ENCODE measurements around the gene ELMO2.

The ELMO2 gene

DNA sequence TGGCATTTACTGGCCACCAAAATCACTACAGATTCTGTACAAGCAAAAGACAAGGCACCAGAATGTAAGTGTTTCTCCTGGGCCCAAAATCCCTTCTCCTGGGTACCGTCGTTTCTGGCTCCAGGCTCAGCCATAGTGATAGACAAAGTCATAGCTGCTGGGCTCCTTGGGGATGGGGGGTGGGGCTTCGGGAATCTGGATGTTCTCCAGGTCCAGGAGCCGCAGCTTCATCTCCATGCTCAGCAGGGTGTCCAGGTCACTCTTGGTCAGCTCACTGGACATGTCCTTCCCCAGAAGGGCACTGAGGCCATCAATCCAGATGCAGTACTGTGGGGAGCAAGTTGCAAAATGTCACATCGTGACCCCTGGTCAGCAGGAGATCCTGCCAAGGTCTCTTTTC is 39.2 kb downstream of the ELMO2 start:
- H3K4me3 ChIP-seq (ENCODE audit: low read depth, low read length): no peak overlapping the region
- TF ChIP-seq, protein P1, sequence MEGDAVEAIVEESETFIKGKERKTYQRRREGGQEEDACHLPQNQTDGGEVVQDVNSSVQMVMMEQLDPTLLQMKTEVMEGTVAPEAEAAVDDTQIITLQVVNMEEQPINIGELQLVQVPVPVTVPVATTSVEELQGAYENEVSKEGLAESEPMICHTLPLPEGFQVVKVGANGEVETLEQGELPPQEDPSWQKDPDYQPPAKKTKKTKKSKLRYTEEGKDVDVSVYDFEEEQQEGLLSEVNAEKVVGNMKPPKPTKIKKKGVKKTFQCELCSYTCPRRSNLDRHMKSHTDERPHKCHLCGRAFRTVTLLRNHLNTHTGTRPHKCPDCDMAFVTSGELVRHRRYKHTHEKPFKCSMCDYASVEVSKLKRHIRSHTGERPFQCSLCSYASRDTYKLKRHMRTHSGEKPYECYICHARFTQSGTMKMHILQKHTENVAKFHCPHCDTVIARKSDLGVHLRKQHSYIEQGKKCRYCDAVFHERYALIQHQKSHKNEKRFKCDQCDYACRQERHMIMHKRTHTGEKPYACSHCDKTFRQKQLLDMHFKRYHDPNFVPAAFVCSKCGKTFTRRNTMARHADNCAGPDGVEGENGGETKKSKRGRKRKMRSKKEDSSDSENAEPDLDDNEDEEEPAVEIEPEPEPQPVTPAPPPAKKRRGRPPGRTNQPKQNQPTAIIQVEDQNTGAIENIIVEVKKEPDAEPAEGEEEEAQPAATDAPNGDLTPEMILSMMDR (IDR thresholded peaks at IDR 0.05; ENCODE audit: borderline replicate concordance, insufficient read depth, low read depth, low read length): no peak

DNA sequence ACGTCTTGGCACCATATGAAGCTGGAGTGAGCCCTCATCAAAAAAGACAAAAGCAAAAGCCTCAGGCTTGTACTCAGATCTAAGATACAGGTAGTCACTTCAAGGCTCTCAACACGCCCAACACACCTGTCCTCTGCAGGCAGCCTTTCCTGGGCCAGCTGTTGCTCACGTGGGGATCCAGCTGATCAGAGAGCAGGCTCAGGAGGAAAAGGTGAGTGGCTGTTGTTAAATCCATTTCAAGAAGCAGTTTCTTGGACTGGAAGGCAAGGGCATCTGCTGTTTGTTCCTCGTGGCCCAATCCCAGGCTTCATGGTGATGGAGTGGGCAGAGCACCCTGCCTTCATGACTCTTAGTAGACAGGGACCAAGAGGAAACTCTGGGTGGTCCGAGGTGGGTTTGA is 39.6 kb downstream of the ELMO2 start:
- H3K4me3 ChIP-seq (ENCODE audit: low read depth, low read length): no peak overlapping the region
- TF ChIP-seq, protein P1 (IDR thresholded peaks at IDR 0.05; ENCODE audit: borderline replicate concordance, insufficient read depth, low read depth, low read length): no peak

GRCh38 chr20:46365487-46366220 is 40.8 kb downstream of the ELMO2 start:
- TF ChIP-seq, protein P1 (IDR thresholded peaks at IDR 0.05; ENCODE audit: borderline replicate concordance, insufficient read depth, low read depth, low read length): no peak

DNA sequence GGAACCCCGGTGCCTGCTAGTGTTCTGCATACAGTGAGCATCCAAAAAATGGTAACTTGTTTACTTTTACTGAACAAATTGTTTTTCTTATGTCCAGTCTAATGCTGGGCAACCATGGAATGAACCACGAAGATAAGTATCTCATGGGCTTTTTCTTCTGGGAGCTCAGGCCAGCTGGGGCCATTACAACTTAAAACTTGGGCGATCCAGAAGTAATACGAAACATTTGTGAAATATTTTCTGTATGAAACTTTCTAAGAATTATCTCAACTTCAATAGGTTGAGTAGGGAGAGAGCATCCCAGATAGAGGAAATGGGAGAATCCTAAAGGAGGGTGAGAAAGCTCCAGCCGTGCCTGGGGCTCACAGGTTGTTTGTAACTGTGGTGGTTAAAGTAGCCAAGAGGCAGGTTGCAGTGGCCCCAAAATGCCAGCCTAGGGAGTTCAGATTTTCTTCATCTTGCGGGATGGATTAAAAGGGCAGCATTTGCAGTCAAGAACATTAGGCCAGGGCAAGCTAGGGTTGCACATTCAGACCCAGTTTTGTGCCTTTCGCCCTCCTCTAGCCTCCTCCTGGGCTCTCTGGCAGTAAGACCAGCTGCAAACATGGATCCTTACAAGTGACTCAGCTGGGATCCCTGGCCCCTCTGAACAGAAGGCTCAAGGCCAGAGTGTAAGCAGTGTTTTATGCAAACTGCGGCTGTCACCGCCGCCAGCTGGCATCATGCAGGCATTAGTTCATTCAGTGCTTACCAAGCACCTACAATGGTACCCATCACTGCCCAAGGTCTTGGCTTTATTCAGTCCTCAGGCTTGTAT is 41.5 kb downstream of the ELMO2 start:
- TF ChIP-seq, protein P1 (IDR thresholded peaks at IDR 0.05; ENCODE audit: borderline replicate concordance, insufficient read depth, low read depth, low read length): no peak
- peak overlapping the region; percentile 26 for H3K4me3 ChIP-seq (ENCODE audit: low read depth, low read length)

More at GRCh38 chr20:46365487-46366220, 40.8 kb downstream of the ELMO2 start:
- no peak overlapping the region for H3K4me3 ChIP-seq (ENCODE audit: low read depth, low read length)

- TF ChIP-seq, protein P1 (IDR thresholded peaks at IDR 0.05; ENCODE audit: borderline replicate concordance, insufficient read depth, low read depth, low read length): no peak
- peak overlapping the region; percentile 68 for H3K4me3 ChIP-seq (ENCODE audit: low read depth, low read length)
Observed at GRCh38 chr20:46363874-46364669, 42.3 kb downstream of the ELMO2 start.

DNA sequence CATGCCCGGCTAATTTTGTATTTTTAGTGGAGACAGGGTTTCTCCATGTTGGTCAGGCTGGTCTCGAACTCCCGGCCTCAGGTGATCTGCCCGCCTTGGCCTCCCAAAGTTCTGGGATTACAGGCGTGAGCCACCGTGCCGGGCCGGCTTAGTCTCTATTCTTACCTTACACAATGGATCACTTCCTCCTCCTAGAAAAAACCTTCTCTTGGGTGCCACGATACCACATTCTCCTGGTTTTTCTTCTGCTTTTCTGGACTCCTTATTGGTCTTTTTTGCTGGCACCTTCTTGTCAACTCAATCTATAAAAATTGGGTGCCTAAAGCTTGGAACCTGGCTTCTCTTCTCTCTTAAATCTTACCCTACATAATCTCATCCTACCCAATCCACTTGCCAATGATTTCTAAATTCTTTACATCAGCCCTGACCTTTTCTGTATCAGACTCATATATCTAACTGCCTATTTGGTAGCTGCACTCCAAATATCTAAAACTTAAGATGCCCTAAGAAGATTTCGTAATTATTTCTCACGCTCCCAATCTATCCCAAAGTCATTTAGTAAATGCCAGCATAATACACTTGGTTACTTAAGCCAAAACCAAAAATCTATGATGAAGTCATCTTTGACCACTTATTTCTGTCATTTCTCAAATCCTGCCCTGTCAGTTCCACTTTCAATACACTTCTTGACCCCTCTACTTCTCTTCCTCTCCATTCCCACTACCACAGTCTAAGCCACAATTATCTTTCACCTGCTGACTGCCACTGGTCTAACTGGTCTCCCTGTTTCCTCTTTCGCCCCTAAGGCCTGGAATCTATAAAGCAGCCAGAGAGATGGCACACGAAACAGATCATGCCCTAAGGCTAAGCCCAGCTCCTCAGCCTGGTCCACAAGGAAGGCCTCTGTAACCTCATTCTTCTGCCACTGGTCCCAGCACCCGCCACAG is 43.2 kb downstream of the ELMO2 start:
- H3K4me3 ChIP-seq (ENCODE audit: low read depth, low read length): peak overlapping the region; percentile 68
- TF ChIP-seq, protein P1 (IDR thresholded peaks at IDR 0.05; ENCODE audit: borderline replicate concordance, insufficient read depth, low read depth, low read length): no peak
